ENCODE data around the gene PHF14. TPM values are rescaled to one million over a fixed set of nuclear protein-coding genes. Genes with fewer than 3 reads are reported as not detected.

PHF14 gene
- total RNA-seq, 1 donor from 2014 or later = 41.8 TPM

DNA sequence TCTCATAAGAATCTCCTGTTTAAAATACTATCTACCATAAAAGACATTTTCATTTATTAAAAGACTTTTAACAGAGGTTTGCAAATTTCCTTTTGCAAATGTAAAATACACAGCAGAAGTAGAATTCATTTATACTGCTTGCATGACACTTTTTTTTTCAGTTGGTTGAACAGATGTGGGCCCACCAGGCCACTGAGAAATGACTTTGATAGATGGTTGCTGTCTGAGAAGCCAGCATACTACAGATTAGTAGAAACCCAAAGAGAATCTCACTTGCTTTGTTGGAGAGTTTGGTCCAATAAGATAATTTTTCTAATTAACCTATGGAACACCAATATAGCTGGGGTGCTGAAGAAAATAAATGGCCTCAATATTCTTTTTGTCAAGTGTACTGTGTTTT, 66.3 kb downstream of the PHF14 start:
- H3K9me3 ChIP-seq = no peaks in the 10 kb centered on the region
- no peak overlapping the region for H3K4me3 ChIP-seq
- H3K4me1 ChIP-seq = no peaks in the 10 kb centered on the region
- H3K27ac ChIP-seq = no peak overlapping the region
- intact Hi-C loops (cut with DNase I) = no loop called here
- TF ChIP-seq, protein P1, sequence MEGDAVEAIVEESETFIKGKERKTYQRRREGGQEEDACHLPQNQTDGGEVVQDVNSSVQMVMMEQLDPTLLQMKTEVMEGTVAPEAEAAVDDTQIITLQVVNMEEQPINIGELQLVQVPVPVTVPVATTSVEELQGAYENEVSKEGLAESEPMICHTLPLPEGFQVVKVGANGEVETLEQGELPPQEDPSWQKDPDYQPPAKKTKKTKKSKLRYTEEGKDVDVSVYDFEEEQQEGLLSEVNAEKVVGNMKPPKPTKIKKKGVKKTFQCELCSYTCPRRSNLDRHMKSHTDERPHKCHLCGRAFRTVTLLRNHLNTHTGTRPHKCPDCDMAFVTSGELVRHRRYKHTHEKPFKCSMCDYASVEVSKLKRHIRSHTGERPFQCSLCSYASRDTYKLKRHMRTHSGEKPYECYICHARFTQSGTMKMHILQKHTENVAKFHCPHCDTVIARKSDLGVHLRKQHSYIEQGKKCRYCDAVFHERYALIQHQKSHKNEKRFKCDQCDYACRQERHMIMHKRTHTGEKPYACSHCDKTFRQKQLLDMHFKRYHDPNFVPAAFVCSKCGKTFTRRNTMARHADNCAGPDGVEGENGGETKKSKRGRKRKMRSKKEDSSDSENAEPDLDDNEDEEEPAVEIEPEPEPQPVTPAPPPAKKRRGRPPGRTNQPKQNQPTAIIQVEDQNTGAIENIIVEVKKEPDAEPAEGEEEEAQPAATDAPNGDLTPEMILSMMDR (IDR thresholded peaks at IDR 0.05) = no peak
- DNase-seq (ENCODE audit: low spot score in 2 of 2) = no peak
- peaks cover 13 to 18% of the 10 kb centered on the region in 2 donors for H3K36me3 ChIP-seq
- no peaks in the 10 kb centered on the region for H3K27me3 ChIP-seq

DNA sequence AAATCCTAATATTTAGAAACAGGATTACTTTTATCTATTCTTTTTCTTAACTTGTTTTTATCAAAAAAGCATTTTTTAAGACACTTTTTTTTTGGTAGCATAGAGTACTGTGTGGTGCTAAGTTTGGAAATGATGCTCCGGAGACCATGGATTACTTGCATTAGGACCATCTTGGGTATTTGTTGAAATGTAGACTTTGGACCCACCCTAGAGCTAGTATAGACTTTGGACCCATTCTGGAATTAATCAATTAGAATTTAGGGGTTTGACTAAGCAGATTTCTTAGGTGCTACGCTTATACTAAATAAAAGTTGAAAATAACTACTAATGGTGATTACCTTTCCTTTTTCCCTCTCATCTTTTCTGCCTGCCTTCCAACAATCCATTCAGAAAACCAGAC, 80.4 kb downstream of the PHF14 start:
- TF ChIP-seq, protein P1 (IDR thresholded peaks at IDR 0.05) = no peak
- no peak for DNase-seq (ENCODE audit: low spot score in 2 of 2)
- H3K9me3 ChIP-seq = no peaks in the 10 kb centered on the region
- intact Hi-C loops (cut with DNase I) = no loop called here
- no peak overlapping the region for H3K27ac ChIP-seq
- peaks cover 3 to 10% of the 10 kb centered on the region in 2 donors for H3K36me3 ChIP-seq
- no peaks in the 10 kb centered on the region for H3K4me1 ChIP-seq
- no peak overlapping the region for H3K4me3 ChIP-seq
- no peaks in the 10 kb centered on the region for H3K27me3 ChIP-seq

DNA sequence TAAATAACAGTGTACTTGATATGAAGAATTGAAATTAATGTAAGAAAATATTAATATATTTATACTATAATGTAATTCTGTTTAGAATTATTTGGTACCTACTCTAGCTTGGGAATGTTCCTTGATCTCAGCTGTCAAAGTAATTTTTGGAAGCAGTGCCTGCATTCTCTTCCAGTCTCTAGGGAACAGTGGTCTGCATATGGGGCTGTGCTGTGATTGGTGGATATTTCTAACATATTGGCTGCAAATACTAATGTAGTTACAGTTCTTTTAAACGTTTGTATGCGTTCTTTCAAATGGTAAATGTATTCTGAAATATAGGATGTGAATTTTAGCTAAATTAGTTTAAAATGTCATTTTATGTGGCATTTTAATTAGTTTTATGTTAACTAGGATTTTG, 87.2 kb downstream of the PHF14 start:
- no peaks in the 10 kb centered on the region for H3K4me1 ChIP-seq
- no peak overlapping the region for H3K4me3 ChIP-seq
- H3K36me3 ChIP-seq = peaks cover 5% of the 10 kb centered on the region in 2 donors
- no peak for DNase-seq (ENCODE audit: low spot score in 2 of 2)
- H3K27me3 ChIP-seq = no peaks in the 10 kb centered on the region
- no peaks in the 10 kb centered on the region for H3K9me3 ChIP-seq
- TF ChIP-seq, protein P1 (IDR thresholded peaks at IDR 0.05) = no peak
- intact Hi-C loops (cut with DNase I) = no loop called here
- no peak overlapping the region for H3K27ac ChIP-seq

DNA sequence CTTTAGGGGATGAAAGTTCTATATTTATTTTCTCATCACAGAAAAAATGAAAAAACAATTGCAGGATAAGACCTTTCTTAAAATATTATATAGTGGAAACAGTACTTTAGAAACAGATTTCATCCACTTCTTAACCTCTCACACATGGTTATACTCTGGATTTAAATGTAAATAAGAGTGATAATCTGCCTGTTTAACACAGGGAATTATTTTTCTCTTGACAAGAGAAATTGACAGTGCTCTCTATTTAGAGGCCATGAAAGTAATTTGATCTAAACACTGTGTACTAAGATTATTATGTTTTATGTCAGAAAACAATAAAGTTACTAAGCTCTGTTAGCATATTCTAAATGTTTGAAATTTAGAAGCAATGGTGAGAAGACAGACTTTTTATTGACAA, 88.4 kb downstream of the PHF14 start:
- Histone ChIP-seq H3K4me3 (no peak overlapping the region), H3K27me3 (no peaks in the 10 kb centered on the region), H3K36me3 (peaks cover 5% of the 10 kb centered on the region in 2 donors), H3K4me1 (no peaks in the 10 kb centered on the region), H3K27ac (no peak overlapping the region), H3K9me3 (no peaks in the 10 kb centered on the region)
- intact Hi-C loops (cut with DNase I) = no loop called here
- TF ChIP-seq, protein P1 (IDR thresholded peaks at IDR 0.05) = no peak
- DNase-seq (ENCODE audit: low spot score in 2 of 2) = no peak

DNA sequence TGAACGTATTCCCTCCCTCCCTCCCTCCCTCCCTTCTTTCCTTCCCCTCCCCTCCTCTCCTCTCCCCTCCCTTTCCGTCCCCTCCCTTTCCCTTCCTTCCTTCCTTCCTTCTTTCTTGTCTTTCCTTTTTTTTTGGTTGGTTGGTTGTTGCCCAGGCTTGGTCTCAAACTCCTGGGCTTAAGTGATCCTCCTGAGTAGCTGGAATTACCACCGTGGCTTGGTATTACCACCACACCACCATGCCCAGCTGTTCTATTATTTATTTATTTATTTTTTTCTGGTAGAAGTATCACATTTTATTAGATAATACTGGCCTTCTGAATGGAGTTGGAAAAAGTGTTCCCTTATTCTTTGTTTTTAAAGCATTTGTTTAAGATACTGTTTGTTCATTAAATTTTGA, 95.9 kb downstream of the PHF14 start:
- H3K4me3 ChIP-seq = no peak overlapping the region
- H3K36me3 ChIP-seq = peaks cover 0 to 3% of the 10 kb centered on the region in 2 donors
- no peaks in the 10 kb centered on the region for H3K27me3 ChIP-seq
- no peak for DNase-seq (ENCODE audit: low spot score in 2 of 2)
- no peak overlapping the region for H3K27ac ChIP-seq
- TF ChIP-seq, protein P1 (IDR thresholded peaks at IDR 0.05) = no peak
- intact Hi-C loops (cut with DNase I) = no loop called here
- H3K4me1 ChIP-seq = no peaks in the 10 kb centered on the region
- H3K9me3 ChIP-seq = no peaks in the 10 kb centered on the region

DNA sequence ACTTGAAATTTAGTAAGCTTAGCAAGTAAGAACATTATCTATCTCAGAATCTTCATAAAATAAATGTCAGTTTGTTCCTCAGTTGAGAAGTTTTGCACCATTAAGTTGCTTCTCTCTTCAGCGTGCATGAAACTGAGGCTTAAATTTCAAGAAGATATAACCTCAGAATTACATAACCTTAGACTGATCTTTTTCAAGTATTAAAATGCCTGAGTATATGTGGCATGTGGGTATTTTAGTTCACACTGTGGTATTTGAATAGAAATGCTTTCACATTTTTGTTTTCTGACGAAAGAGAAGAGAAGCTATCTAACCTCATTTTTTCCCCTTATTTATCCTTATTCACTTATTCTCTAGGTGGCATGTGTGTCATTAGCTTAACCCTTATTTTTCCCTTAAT, 104.1 kb downstream of the PHF14 start:
- Histone ChIP-seq H3K9me3 (peaks cover 0 to 3% of the 10 kb centered on the region in 2 donors), H3K27ac (no peak overlapping the region), H3K27me3 (no peaks in the 10 kb centered on the region), H3K4me3 (no peak overlapping the region), H3K36me3 (peaks cover 2 to 3% of the 10 kb centered on the region in 2 donors), H3K4me1 (no peaks in the 10 kb centered on the region)
- TF ChIP-seq, protein P1 (IDR thresholded peaks at IDR 0.05) = no peak
- no peak for DNase-seq (ENCODE audit: low spot score in 2 of 2)
- intact Hi-C loops (cut with DNase I) = no loop called here
